Large intestine (tissue), 3 donors: ENCODE data around the gene CFAP299. TPM values are rescaled to one million over a fixed set of nuclear protein-coding genes. Genes with fewer than 3 reads are reported as not detected.
"Not testable (repeated sequence)": the region's sequence is repeated elsewhere in the genome, so short reads cannot be mapped to it uniquely, and the experiment has no call there.

ENCODE experiments used
- DNase-seq, 2 donors: peaks; one replicate each; pipeline versions ENCODE4 v3.0.0 to v3.0.0-alpha.2; 2013
- H3K27ac ChIP-seq: one replicate; pipeline ENCODE4 v1.5.1; 2013; ENCODE audit warnings: low read length
- H3K27me3 ChIP-seq: 2 replicates; pipeline ENCODE4 v1.6.1; 2013; ENCODE audit warnings: low read length; ENCODE audit not compliant: control insufficient read depth, insufficient read depth
- H3K36me3 ChIP-seq: 2 replicates; pipeline ENCODE4 v1.6.1; 2013; ENCODE audit warnings: low read length; ENCODE audit not compliant: control insufficient read depth, insufficient read depth
- H3K4me1 ChIP-seq: one replicate; pipeline ENCODE4 v1.6.1; 2013; ENCODE audit warnings: low read length; ENCODE audit not compliant: control insufficient read depth, insufficient read depth
- H3K4me3 ChIP-seq: one replicate; pipeline ENCODE4 v1.5.1; 2013; ENCODE audit warnings: low read length
- H3K9me3 ChIP-seq: one replicate; pipeline ENCODE4 v1.6.1; 2013; ENCODE audit warnings: mild to moderate bottlenecking, low read depth, low read length, moderate library complexity; ENCODE audit not compliant: control insufficient read depth
- WGBS: methylation state at CpG from one replicate; pipeline ENCODE4 v1.1.5; 2013; ENCODE audit warnings: low lambda C conversion rate; ENCODE audit not compliant: insufficient coverage; 5-methylcytosine and 5-hydroxymethylcytosine counted together
- polyA plus RNA-seq: library from polyadenylated mRNA; unstranded; fragments of 120-200 nt; gene quantifications from one replicate; pipeline ENCODE4 v1.2.1, GENCODE V29; 2013

The CFAP299 gene
- polyA plus RNA-seq, 1 donor: 0.16 TPM

DNA sequence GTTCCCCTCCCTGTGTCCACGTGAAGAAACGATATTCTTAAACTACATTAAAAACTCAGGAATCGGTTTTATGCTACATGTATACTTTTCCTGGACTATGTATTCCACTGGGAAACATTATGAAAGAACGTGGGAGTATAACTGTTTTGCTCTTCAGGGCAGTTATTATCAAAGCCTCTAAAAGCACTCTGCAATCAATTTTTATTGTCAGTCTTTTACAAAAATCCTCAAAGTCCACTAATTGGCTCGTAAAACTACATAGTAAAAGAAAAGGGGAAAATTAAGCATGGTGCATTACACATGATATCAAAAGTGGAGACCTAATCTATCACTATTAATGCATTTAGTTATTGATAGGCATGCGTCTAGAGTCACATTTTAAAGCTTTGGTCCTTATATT lies 11.4 kb upstream of the CFAP299 start:
- H3K27me3 ChIP-seq: peaks cover 7% of the 10 kb centered on the region
- H3K36me3 ChIP-seq: no peaks in the 10 kb centered on the region
- no peaks in the 10 kb centered on the region for H3K4me1 ChIP-seq
- no peak for DNase-seq
- no peak overlapping the region for H3K4me3 ChIP-seq
- H3K9me3 ChIP-seq: no peaks in the 10 kb centered on the region
- 76% methylated on average over 3 of the region's 6 CpGs for WGBS
- H3K27ac ChIP-seq: no peak overlapping the region

GRCh38 chr4:80331693-80332092 lies 3.8 kb upstream of the CFAP299 start:
- WGBS: 82% methylated on average over 2 of the region's 2 CpGs
- H3K4me1 ChIP-seq: peaks cover 4% of the 10 kb centered on the region
- no peak for DNase-seq

DNA sequence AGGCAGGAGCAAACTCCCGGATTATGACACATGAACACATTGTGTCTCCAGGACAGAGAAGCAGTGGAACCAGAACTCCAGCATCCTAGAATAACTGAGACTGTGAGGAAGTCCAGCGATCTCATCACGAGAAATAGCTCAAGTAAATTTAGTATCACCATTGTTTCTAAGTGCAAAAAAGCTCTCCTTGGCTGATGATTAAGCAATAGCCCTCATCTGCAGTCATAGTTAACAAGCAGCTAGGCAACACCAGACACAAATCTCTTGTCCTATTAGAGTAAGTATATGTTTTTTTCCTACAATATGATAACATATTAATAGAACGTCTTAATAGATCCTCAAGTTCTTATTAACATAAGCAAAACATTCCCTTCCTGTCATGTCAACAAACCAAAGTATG lies 2.4 kb upstream of the CFAP299 start:
- Histone ChIP-seq H3K36me3 (no peaks in the 10 kb centered on the region), H3K27ac (no peak overlapping the region), H3K27me3 (peaks cover 14% of the 10 kb centered on the region), H3K9me3 (no peaks in the 10 kb centered on the region), H3K4me3 (no peak overlapping the region), H3K4me1 (peaks cover 4% of the 10 kb centered on the region)
- 60% methylated on average over 1 of the region's 4 CpGs for WGBS
- no peak for DNase-seq

More at GRCh38 chr4:80331693-80332092, 3.8 kb upstream of the CFAP299 start:
- no peaks in the 10 kb centered on the region for H3K9me3 ChIP-seq
- no peaks in the 10 kb centered on the region for H3K36me3 ChIP-seq
- peaks cover 14% of the 10 kb centered on the region for H3K27me3 ChIP-seq
- H3K27ac ChIP-seq: no peak overlapping the region
- H3K4me3 ChIP-seq: no peak overlapping the region

DNA sequence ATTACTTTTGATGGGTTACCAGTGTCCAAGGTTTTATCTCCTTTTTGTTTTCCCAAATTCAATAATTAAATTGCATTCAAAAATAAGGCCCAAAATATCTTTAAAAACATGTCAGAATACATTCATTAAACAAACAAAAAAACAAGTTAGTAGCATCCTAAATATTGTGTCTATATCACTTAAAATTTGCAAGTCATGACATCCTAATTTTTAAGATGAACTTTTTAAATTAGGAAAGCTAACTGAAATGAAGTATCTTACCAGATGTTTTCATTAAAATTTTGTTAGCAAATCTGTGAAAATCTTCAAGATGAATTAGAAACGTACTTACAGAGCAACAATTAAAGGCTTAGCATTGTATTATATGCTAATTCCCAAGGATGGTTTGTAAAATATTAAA lies 962 bp upstream of the CFAP299 start:
- no peaks in the 10 kb centered on the region for H3K36me3 ChIP-seq
- 71% methylated on average over 1 of the region's 1 CpG for WGBS
- H3K27ac ChIP-seq: no peak overlapping the region
- H3K27me3 ChIP-seq: peaks cover 11% of the 10 kb centered on the region
- H3K4me3 ChIP-seq: no peak overlapping the region
- H3K9me3 ChIP-seq: no peaks in the 10 kb centered on the region
- H3K4me1 ChIP-seq: peaks cover 4% of the 10 kb centered on the region
- no peak for DNase-seq

DNA sequence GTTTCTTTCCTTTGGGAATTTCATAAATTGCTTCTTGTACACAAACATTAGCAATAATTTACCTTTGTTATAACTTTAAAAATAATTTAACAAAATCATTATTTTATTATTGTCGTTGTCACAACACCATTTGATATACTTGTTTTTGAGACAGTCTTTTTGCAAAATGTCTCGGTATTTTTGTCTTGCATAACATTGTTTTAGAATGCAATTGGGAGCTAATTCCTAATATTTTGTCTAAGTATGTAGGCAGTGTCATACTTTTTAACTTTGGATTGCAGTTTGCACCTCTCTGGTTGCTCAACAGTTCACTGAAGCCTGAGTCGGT lies 340 bp upstream of the CFAP299 start:
- WGBS: 17% methylated on average over 2 of the region's 3 CpGs
- Histone ChIP-seq H3K9me3 (no peaks in the 10 kb centered on the region), H3K36me3 (no peaks in the 10 kb centered on the region), H3K27me3 (peaks cover 13% of the 10 kb centered on the region), H3K4me1 (peaks cover 4% of the 10 kb centered on the region), H3K4me3 (peak overlapping the region; percentile 61), H3K27ac (no peak overlapping the region)
- no peak for DNase-seq

- Histone ChIP-seq H3K36me3 (no peaks in the 10 kb centered on the region), H3K27me3 (peaks cover 14% of the 10 kb centered on the region), H3K9me3 (no peaks in the 10 kb centered on the region), H3K27ac (no peak overlapping the region), H3K4me3 (peak overlapping the region; percentile 61), H3K4me1 (peaks cover 4% of the 10 kb centered on the region)
- DNase-seq: peak in 1 of 2 donors; percentile 9
- WGBS: no CpG with 5 or more reads among the region's 10 CpGs
Observed at GRCh38 chr4:80336582-80336981, 1.1 kb downstream of the CFAP299 start.

- H3K36me3 ChIP-seq: no peaks in the 10 kb centered on the region
- H3K27ac ChIP-seq: no peak overlapping the region
- WGBS: no CpG with 5 or more reads among the region's 2 CpGs
- peaks cover 4% of the 10 kb centered on the region for H3K4me1 ChIP-seq
- DNase-seq: no peak
- H3K9me3 ChIP-seq: no peaks in the 10 kb centered on the region
- peaks cover 11% of the 10 kb centered on the region for H3K27me3 ChIP-seq
- H3K4me3 ChIP-seq: no peak overlapping the region
Observed at GRCh38 chr4:80340036-80340435, 4.5 kb downstream of the CFAP299 start.

GRCh38 chr4:80342684-80343083 lies 7.2 kb downstream of the CFAP299 start:
- H3K27me3 ChIP-seq, H3K27ac ChIP-seq, H3K9me3 ChIP-seq, H3K4me1 ChIP-seq, H3K4me3 ChIP-seq, DNase-seq, H3K36me3 ChIP-seq: not testable (repeated sequence)

- H3K27me3 ChIP-seq: peaks cover 5% of the 10 kb centered on the region
- no peak overlapping the region for H3K4me3 ChIP-seq
- no peaks in the 10 kb centered on the region for H3K36me3 ChIP-seq
- no peak overlapping the region for H3K27ac ChIP-seq
- no peaks in the 10 kb centered on the region for H3K4me1 ChIP-seq
- no peak for DNase-seq
- no peaks in the 10 kb centered on the region for H3K9me3 ChIP-seq
Observed at GRCh38 chr4:80343887-80344286, 8.4 kb downstream of the CFAP299 start.

GRCh38 chr4:80360084-80360483 lies 24.6 kb downstream of the CFAP299 start:
- Histone ChIP-seq H3K9me3 (no peaks in the 10 kb centered on the region), H3K4me3 (no peak overlapping the region), H3K27ac (no peak overlapping the region), H3K27me3 (peaks cover 12% of the 10 kb centered on the region), H3K4me1 (no peaks in the 10 kb centered on the region), H3K36me3 (no peaks in the 10 kb centered on the region)
- WGBS: no CpG with 5 or more reads among the region's 3 CpGs
- DNase-seq: no peak

DNA sequence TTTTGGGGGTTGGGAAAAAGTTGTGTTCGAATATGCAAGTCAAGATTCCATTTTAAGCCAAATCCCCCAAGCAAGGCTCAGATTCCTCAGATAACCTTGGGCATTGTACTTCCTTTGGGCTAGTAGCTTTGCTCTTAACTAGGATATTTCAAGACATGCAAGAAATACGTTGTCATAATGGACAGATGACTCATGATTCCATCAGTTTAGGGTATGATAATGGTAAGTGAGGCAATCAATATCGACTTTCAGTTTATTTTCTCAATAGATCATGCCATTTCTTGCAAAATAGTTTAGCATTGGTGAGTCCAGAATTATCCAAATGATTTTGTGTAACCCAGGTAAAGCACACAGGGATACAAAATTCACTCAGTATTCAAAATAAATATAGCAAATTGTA lies 25.4 kb downstream of the CFAP299 start:
- H3K4me3 ChIP-seq: no peak overlapping the region
- no peaks in the 10 kb centered on the region for H3K36me3 ChIP-seq
- no peak overlapping the region for H3K27ac ChIP-seq
- H3K4me1 ChIP-seq: no peaks in the 10 kb centered on the region
- H3K27me3 ChIP-seq: peaks cover 12% of the 10 kb centered on the region
- no peaks in the 10 kb centered on the region for H3K9me3 ChIP-seq
- no peak for DNase-seq
- WGBS: no CpG with 5 or more reads among the region's 3 CpGs
